NCI-H2227 (cell line): Measurements from ENCODE around the gene KLHL6.

Experiments used
- DNase-seq: peaks from one replicate; lab custom pipeline; 2025; ENCODE audit not compliant: unreplicated experiment; lab: John Stamatoyannopoulos, UW

KLHL6 gene

DNA sequence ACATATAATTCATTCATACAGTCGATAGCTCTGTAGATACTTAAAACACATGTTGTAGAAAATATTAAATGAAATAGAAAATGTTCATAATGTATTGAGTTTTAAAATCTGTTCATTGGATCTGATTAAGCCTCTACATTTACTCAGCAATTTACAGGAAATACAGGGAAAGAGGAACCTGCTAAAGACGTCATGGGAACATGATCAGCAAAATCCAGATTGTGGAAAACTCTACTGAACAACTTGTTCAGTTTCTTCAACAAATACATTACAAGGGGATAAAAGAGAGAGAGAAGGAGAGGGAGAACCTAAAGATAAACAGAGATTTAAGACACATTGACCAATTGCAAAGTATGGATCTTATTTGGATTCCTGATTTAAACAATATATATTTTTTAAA lies 46.7 kb downstream of the KLHL6 start:
- DNase-seq = no peak

DNA sequence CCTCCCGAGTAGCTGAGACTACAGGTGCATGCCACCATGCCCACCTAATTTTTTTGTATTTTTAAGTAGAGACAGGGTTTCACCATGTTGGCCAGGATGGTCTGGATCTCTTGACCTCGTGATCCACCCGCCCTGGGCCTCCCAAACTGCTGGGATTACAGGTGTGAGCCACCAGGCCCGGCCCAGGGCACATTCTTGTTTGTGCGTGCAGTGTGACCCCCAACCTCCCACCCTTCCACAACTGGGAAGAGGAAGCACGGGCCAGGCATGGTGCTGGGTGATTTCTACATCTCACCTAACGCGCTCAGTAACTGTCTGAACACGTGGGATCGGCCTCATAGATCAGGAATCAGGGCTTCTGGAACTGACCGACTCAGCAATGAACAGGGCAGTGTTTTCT lies 48.0 kb downstream of the KLHL6 start:
- no peak for DNase-seq

GRCh38 chr3:183506674-183507320 lies 48.7 kb downstream of the KLHL6 start:
- DNase-seq = no peak

DNA sequence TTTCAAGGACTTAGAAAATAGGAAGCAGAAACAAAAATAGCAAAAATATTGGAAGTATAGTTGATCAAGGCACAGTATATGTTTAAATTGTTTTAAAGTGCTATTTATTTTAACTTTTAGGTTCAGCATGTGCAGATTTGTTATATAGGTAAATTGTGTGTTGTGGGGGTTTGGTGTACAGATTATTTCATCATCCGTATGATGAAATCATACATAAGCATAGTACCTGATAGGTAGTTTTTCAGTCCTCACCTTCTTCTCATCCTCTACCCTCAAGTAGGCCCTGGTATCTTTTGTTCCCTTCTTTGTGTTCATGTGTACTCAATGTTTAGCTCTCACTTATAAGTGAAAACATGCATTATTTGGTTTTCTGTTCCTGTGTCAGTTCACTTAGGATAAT lies 50.9 kb downstream of the KLHL6 start:
- no peak for DNase-seq

DNA sequence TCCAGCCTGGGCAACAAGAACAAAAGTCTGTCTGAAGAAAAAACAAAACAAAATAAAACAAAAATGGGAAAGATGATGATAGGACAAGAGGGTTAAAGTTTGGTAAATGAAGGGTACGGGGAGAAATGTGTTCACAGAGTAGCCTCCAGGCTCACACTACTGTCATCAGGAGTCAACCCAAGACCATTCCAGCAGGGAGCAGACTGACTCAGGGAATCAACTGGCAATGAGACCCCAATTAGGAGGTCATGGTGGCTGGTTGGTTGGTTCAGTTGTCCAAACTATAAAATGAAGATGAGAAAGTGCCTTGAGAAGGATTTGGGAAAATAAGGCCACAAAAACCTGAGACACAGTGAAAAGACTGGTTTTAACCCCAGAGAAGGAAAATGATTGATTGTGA lies 51.8 kb downstream of the KLHL6 start:
- DNase-seq = no peak

DNA sequence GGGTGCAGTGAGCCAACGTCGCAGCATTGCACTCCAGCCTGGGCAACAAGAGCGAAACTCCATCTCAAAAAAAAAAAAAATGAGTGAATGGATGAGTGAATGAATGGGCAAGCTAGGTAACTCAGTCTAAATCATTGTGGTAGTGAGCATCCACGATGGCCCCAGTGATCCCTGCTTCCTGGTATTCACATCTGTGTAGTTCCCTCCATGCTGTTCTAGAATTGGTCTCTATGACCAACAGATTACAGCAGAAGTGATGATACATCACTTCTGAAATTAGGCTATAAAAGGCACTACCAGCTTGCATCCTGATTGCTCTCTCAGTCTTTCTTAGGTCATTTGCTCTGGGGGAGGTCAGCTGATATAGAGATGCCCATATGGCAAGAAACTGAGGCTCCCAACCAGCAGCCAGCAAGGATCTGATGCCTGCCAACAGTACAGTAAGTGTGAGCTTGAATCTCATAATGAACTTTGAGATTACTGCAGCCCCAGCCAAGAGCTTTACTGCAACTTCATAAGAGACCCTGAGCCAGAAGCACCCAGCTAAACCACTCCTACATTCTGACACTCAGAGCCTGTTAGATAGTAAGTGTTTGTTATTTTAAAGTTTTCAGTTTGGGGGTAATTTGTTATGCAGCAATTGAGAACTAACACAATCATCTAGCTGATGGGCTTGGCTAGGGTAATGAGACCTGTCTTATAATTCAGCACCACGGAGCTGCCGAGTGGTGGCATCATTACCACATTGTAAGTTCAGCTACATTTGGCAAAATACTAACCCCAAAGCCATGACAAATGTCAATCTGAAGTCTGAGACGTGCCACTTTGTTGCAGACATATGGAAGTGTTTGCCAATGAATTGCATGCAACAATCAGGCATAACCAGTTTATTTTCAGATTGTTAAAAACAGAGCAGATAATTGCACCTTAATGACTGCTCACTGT lies 53.0 kb downstream of the KLHL6 start:
- DNase-seq = no peak

DNA sequence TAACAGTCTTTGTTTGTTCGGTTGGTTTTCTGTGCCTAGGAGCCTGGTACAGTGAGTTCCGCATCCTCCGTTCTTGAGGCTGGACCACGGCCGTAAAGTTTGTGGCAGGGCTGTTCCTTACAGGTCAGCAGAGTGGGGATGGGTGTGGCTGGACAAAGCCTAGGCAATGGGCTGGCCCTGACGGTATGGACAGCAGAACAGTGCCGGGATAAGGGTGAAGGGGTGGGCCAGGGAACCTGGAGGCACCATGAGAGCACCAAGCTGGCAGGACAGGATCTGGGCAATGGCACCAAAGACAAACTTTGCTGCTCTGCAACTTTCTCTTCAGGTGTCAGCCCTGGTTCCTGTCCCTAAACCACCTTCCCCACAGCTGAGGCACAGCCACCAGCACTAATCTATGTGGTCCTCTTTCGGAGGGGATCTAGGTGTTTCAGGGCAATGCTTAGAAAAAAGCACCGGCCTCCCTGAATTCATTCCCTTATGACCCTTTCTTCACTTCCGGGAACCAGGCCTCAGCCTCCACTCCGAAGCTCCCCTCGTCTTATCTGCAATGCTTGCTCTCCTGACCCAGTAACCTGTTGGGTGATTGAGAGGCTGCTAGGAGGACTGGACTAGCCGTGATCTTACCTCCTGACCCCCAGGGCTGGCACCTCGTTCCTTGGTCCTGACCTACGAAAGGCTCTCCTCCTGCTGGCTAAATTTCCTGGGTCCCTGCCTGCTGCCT lies 54.4 kb downstream of the KLHL6 start:
- no peak for DNase-seq

DNA sequence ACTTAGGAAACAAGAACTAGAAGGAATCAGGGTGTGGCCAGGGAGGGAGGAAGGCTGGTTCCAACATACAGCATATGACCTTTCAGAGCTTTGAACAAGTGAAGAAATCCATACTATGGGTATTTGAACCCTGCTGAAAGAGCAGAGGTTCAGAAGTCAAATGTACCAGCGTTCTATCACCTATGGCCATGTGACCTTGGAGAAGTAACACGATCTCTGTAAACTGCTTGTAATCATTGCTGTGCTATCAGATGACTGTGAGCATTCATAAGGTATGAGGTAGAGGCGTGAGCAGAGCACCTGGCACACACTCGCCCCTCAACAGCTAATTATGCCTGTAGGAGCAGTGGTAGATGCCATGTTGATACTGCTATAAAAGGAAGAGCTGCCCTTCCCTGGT lies 55.2 kb downstream of the KLHL6 start:
- no peak for DNase-seq

DNA sequence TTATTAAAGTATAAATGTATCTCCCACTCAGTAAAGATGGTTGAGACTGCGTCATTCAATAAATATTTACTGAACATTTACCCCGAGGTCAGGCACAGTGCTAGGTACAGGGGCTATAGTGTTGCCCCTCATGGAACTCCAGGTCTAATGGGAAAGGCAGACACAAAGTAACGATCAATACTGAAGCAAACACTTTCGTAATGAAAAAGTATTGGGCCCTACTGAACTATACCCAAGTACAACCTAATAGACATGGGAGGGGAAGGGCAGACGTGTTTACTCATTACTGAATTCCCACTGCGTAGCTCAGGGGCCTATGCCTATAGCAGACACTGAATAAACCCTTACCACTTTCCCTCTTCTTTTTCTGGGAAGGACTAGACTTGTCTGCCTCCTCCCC lies 56.9 kb downstream of the KLHL6 start:
- no peak for DNase-seq

GRCh38 chr3:183497313-183497712 lies 58.2 kb downstream of the KLHL6 start:
- no peak for DNase-seq

- DNase-seq = no peak
Observed at GRCh38 chr3:183496311-183496710, 59.2 kb downstream of the KLHL6 start.

- no peak for DNase-seq
Observed at GRCh38 chr3:183494341-183494740, 61.2 kb downstream of the KLHL6 start.

GRCh38 chr3:183493296-183494045 lies 62.0 kb downstream of the KLHL6 start:
- DNase-seq = no peak

DNA sequence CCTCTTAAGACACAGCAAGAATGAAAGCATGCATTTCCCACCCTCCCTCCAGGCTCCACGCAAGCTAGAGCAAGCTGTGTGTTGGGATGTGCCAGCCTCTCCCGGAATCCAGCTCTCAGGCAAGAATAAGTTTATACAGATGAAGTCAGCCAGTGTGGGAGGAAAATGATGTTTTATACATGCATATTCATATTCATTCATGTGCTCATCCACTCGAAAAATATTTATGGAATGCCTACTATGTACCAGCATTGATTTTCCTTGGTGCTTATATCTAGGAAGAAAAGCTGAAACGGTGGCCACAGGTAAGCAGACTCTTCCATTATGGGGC lies 62.7 kb downstream of the KLHL6 start:
- DNase-seq = no peak

- DNase-seq = no peak
Observed at GRCh38 chr3:183491923-183492848, 63.3 kb downstream of the KLHL6 start.

- DNase-seq = no peak
Observed at GRCh38 chr3:183491109-183491922, 64.2 kb downstream of the KLHL6 start.

DNA sequence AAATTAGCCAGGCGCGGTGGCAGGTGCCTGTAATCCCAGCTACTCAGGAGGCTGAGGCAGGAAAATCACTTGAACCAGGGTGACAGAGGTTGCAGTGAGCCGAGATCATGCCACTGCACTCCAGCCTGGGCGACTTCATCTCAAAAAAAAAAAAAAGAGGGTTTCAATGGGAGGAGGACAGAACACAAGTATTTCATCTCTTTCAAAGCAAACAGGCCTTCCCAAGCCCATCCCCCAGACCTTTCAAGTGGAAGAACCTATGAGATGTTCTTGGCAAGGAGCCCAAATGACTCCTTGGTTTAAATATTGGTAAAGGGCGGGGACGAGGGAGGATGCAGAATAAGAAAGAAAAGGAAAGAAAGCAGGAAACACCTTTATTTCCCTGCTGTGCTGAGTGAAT lies 64.9 kb downstream of the KLHL6 start:
- peak; percentile 77 for DNase-seq

DNA sequence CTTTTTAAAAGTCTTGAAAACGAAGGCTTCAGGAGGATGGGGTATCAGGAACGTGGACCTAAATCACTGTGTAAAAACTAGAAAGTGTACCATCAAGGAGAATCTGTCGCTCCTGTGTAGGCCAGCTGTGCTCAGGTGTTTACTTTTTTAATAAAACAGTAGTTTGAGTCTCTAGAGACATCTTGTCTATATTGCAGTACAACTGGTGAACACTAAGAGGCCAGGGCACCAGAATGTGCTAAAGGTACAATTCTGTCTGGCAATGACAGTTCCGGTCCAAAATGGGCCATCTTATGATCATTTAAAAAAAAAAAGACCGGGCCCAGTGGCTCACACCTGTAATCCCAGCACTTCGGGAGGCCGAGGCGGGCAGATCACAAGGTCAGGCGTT lies 65.3 kb downstream of the KLHL6 start:
- DNase-seq = no peak

DNA sequence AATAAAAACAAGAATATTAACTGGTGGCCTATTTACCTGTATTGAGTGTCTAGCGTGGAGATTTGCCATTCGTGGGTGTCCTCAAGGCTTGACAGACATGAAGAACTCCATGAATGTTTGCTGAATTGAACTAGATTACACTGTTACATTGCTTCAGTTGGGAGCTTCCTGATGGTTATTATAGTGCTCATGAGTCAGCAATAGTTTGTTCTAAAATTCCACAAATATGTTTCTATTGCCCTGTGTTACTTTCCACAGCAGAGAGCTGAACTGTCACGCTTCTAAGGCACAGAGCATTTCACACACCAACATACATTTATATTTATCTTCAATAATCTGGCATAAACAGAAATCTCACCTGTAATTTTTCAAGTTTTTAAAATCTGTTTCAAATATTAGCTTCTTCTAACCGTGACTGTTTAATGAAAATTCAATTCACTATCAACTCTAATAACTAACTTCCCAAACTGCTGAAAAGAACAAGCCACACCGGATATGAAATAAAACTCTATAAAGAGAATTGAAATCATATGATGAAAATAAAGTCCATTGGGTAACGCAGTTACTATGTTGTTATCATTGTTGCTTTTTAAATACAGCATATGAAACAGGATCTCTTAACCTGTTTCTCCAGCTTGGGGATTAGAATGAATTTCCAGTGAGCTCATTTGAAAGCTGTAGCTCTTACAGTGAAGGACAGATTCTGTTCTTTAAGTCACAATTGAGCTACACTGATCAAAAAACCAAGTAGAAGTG lies 65.9 kb downstream of the KLHL6 start:
- DNase-seq = no peak
